ENCODE measurements around the gene TERT.

The TERT gene

GRCh38 chr5:1244976-1245375, 49.9 kb downstream of the TERT start:
- Histone ChIP-seq H2AK5ac (ENCODE audit: low read length) (no peak overlapping the region), H2BK12ac (ENCODE audit: low read length) (no peak overlapping the region), H4K8ac (ENCODE audit: low read depth, low read length) (no peak overlapping the region), H3K27me3 (ENCODE audit: insufficient read depth, low read length) (no peaks in the 10 kb centered on the region), H2BK5ac (ENCODE audit: low read depth, low read length, poor library complexity) (no peak overlapping the region), H3K4ac (ENCODE audit: low read depth, low read length) (no peak overlapping the region), H3K79me1 (ENCODE audit: low read length) (no peaks in the 10 kb centered on the region), H3K9ac (ENCODE audit: low read length) (no peak overlapping the region), H3K4me1 (ENCODE audit: control insufficient read depth in 1 of 2, insufficient read depth in 2 of 2, low read length in 2 of 2) (no peaks in the 10 kb centered on the region), H3K36me3 (ENCODE audit: control insufficient read depth in 1 of 2, insufficient read depth in 2 of 2, low read length in 2 of 2) (no peaks in the 10 kb centered on the region), H2BK120ac (ENCODE audit: insufficient read depth, low read length, poor library complexity) (no peak overlapping the region), H3K14ac (ENCODE audit: low read length) (no peak overlapping the region), H3K9me3 (ENCODE audit: insufficient read depth, low read depth, low read length) (peaks cover 5% of the 10 kb centered on the region), H4K12ac (ENCODE audit: low read depth, low read length) (no peak overlapping the region), H2AFZ (ENCODE audit: insufficient read depth, low read length, poor library complexity) (no peak overlapping the region), H3K27ac (ENCODE audit: low read depth, low read length) (no peak overlapping the region), H3K4me2 (ENCODE audit: low read length) (no peak overlapping the region), H4K91ac (ENCODE audit: low read depth, low read length) (no peak overlapping the region), H3K23ac (ENCODE audit: low read length) (no peak overlapping the region), H3K4me3 (ENCODE audit: low read depth, low read length) (no peak overlapping the region), H3K79me2 (ENCODE audit: control insufficient read depth, insufficient read depth, low read length, poor library complexity) (no peaks in the 10 kb centered on the region), H3K18ac (ENCODE audit: low read length) (no peak overlapping the region)
- DNase-seq: no peak
- WGBS (ENCODE audit: extremely low coverage, insufficient coverage, insufficient read length): no CpG with 5 or more reads among the region's 10 CpGs

- no peak overlapping the region for H3K4me3 ChIP-seq (ENCODE audit: low read depth, low read length)
- no peak overlapping the region for H4K91ac ChIP-seq (ENCODE audit: low read depth, low read length)
- H3K4me2 ChIP-seq (ENCODE audit: low read length): no peak overlapping the region
- H3K27me3 ChIP-seq (ENCODE audit: insufficient read depth, low read length): no peaks in the 10 kb centered on the region
- no peak overlapping the region for H2AFZ ChIP-seq (ENCODE audit: insufficient read depth, low read length, poor library complexity)
- no peak overlapping the region for H3K23ac ChIP-seq (ENCODE audit: low read length)
- no CpG with 5 or more reads among the region's 21 CpGs for WGBS (ENCODE audit: extremely low coverage, insufficient coverage, insufficient read length)
- no peak overlapping the region for H3K14ac ChIP-seq (ENCODE audit: low read length)
- H2BK120ac ChIP-seq (ENCODE audit: insufficient read depth, low read length, poor library complexity): no peak overlapping the region
- no peak overlapping the region for H2AK5ac ChIP-seq (ENCODE audit: low read length)
- no peaks in the 10 kb centered on the region for H3K79me1 ChIP-seq (ENCODE audit: low read length)
- H3K27ac ChIP-seq (ENCODE audit: low read depth, low read length): no peak overlapping the region
- no peak overlapping the region for H2BK5ac ChIP-seq (ENCODE audit: low read depth, low read length, poor library complexity)
- no peak overlapping the region for H4K8ac ChIP-seq (ENCODE audit: low read depth, low read length)
- H3K9me3 ChIP-seq (ENCODE audit: insufficient read depth, low read depth, low read length): peaks cover 5% of the 10 kb centered on the region
- H3K9ac ChIP-seq (ENCODE audit: low read length): no peak overlapping the region
- H4K12ac ChIP-seq (ENCODE audit: low read depth, low read length): no peak overlapping the region
- no peak overlapping the region for H3K18ac ChIP-seq (ENCODE audit: low read length)
- H2BK12ac ChIP-seq (ENCODE audit: low read length): no peak overlapping the region
- no peak for DNase-seq
- no peaks in the 10 kb centered on the region for H3K4me1 ChIP-seq (ENCODE audit: control insufficient read depth in 1 of 2, insufficient read depth in 2 of 2, low read length in 2 of 2)
- H3K36me3 ChIP-seq (ENCODE audit: control insufficient read depth in 1 of 2, insufficient read depth in 2 of 2, low read length in 2 of 2): no peaks in the 10 kb centered on the region
- no peaks in the 10 kb centered on the region for H3K79me2 ChIP-seq (ENCODE audit: control insufficient read depth, insufficient read depth, low read length, poor library complexity)
- no peak overlapping the region for H3K4ac ChIP-seq (ENCODE audit: low read depth, low read length)
These were observed 50.6 kb downstream of the TERT start for GRCh38 chr5:1244255-1244654.

DNA sequence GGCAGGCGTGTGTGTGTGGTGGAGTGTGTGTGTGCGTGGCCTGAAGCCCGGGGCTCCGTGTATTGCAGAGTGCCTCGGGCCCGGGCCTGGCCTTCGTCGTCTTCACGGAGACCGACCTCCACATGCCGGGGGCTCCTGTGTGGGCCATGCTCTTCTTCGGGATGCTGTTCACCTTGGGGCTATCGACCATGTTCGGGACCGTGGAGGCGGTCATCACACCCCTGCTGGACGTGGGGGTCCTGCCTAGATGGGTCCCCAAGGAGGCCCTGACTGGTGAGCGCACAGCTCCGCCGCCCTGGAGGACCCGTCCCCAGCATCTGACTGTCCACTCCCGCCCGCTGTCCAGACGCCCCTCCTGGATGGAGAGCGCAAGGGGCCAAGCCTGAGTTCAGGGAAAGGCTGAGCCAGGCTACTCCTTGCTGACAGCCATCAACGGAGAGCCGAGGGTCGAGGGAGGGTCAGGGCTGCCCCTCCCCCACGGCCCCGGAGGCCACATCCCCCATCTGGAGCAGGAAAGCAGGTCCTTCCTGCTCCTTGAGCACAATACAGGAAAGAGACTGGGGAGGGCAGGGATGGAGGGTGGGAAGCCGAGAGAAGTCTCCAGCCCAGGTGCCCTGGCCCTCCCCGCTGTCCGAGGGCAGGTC, 51.3 kb downstream of the TERT start:
- Histone ChIP-seq H3K14ac (ENCODE audit: low read length) (no peak overlapping the region), H3K23ac (ENCODE audit: low read length) (no peak overlapping the region), H4K91ac (ENCODE audit: low read depth, low read length) (no peak overlapping the region), H4K12ac (ENCODE audit: low read depth, low read length) (no peak overlapping the region), H3K79me1 (ENCODE audit: low read length) (no peaks in the 10 kb centered on the region), H3K36me3 (ENCODE audit: control insufficient read depth in 1 of 2, insufficient read depth in 2 of 2, low read length in 2 of 2) (no peaks in the 10 kb centered on the region), H4K8ac (ENCODE audit: low read depth, low read length) (no peak overlapping the region), H2BK12ac (ENCODE audit: low read length) (no peak overlapping the region), H2BK120ac (ENCODE audit: insufficient read depth, low read length, poor library complexity) (no peak overlapping the region), H2AK5ac (ENCODE audit: low read length) (no peak overlapping the region), H3K27ac (ENCODE audit: low read depth, low read length) (no peak overlapping the region), H3K4me3 (ENCODE audit: low read depth, low read length) (no peak overlapping the region), H2AFZ (ENCODE audit: insufficient read depth, low read length, poor library complexity) (no peak overlapping the region), H3K9ac (ENCODE audit: low read length) (no peak overlapping the region), H3K9me3 (ENCODE audit: insufficient read depth, low read depth, low read length) (peaks cover 5% of the 10 kb centered on the region), H3K18ac (ENCODE audit: low read length) (no peak overlapping the region), H3K4ac (ENCODE audit: low read depth, low read length) (no peak overlapping the region), H3K4me1 (ENCODE audit: control insufficient read depth in 1 of 2, insufficient read depth in 2 of 2, low read length in 2 of 2) (no peaks in the 10 kb centered on the region), H3K27me3 (ENCODE audit: insufficient read depth, low read length) (no peaks in the 10 kb centered on the region), H3K79me2 (ENCODE audit: control insufficient read depth, insufficient read depth, low read length, poor library complexity) (no peaks in the 10 kb centered on the region), H2BK5ac (ENCODE audit: low read depth, low read length, poor library complexity) (no peak overlapping the region), H3K4me2 (ENCODE audit: low read length) (no peak overlapping the region)
- no CpG with 5 or more reads among the region's 33 CpGs for WGBS (ENCODE audit: extremely low coverage, insufficient coverage, insufficient read length)
- no peak for DNase-seq

- no peak overlapping the region for H3K23ac ChIP-seq (ENCODE audit: low read length)
- H3K4me2 ChIP-seq (ENCODE audit: low read length): no peak overlapping the region
- no peak overlapping the region for H2BK12ac ChIP-seq (ENCODE audit: low read length)
- no peak overlapping the region for H2BK120ac ChIP-seq (ENCODE audit: insufficient read depth, low read length, poor library complexity)
- H3K27ac ChIP-seq (ENCODE audit: low read depth, low read length): no peak overlapping the region
- H3K27me3 ChIP-seq (ENCODE audit: insufficient read depth, low read length): no peaks in the 10 kb centered on the region
- no peak overlapping the region for H4K8ac ChIP-seq (ENCODE audit: low read depth, low read length)
- H2BK5ac ChIP-seq (ENCODE audit: low read depth, low read length, poor library complexity): no peak overlapping the region
- peaks cover 5% of the 10 kb centered on the region for H3K9me3 ChIP-seq (ENCODE audit: insufficient read depth, low read depth, low read length)
- no peak overlapping the region for H2AFZ ChIP-seq (ENCODE audit: insufficient read depth, low read length, poor library complexity)
- no peak overlapping the region for H3K4me3 ChIP-seq (ENCODE audit: low read depth, low read length)
- H3K14ac ChIP-seq (ENCODE audit: low read length): no peak overlapping the region
- H4K12ac ChIP-seq (ENCODE audit: low read depth, low read length): no peak overlapping the region
- WGBS (ENCODE audit: extremely low coverage, insufficient coverage, insufficient read length): no CpG with 5 or more reads among the region's 14 CpGs
- H3K4me1 ChIP-seq (ENCODE audit: control insufficient read depth in 1 of 2, insufficient read depth in 2 of 2, low read length in 2 of 2): no peaks in the 10 kb centered on the region
- H3K4ac ChIP-seq (ENCODE audit: low read depth, low read length): no peak overlapping the region
- no peak for DNase-seq
- H3K9ac ChIP-seq (ENCODE audit: low read length): no peak overlapping the region
- H3K18ac ChIP-seq (ENCODE audit: low read length): no peak overlapping the region
- no peaks in the 10 kb centered on the region for H3K36me3 ChIP-seq (ENCODE audit: control insufficient read depth in 1 of 2, insufficient read depth in 2 of 2, low read length in 2 of 2)
- no peak overlapping the region for H2AK5ac ChIP-seq (ENCODE audit: low read length)
- H3K79me1 ChIP-seq (ENCODE audit: low read length): no peaks in the 10 kb centered on the region
- no peaks in the 10 kb centered on the region for H3K79me2 ChIP-seq (ENCODE audit: control insufficient read depth, insufficient read depth, low read length, poor library complexity)
- no peak overlapping the region for H4K91ac ChIP-seq (ENCODE audit: low read depth, low read length)
These were observed 52.0 kb downstream of the TERT start for GRCh38 chr5:1242733-1243486.

All from trophoblast cell (in vitro differentiated cells and primary cell).